RKO (cell line): ENCODE measurements around the gene MRPS18A.
A peak's percentile ranks its signal among the peaks of the same experiment; 100 is the strongest.

Source experiments
- DNase-seq: peaks from one replicate; pipeline ENCODE4 v3.0.0-alpha.2; 2016; ENCODE audit warnings: low spot score

The MRPS18A gene

GRCh38 chr6:43698584-43699349, 11.2 kb upstream of the MRPS18A start:
- peak; percentile 42 for DNase-seq

GRCh38 chr6:43697421-43697820, 9.8 kb upstream of the MRPS18A start:
- DNase-seq = no peak

- DNase-seq = no peak
Measured at GRCh38 chr6:43695967-43696291, 8.3 kb upstream of the MRPS18A start.

GRCh38 chr6:43695215-43695966, 7.8 kb upstream of the MRPS18A start:
- no peak for DNase-seq

- no peak for DNase-seq
Measured at GRCh38 chr6:43689421-43689820, 1.8 kb upstream of the MRPS18A start.

GRCh38 chr6:43687079-43687436, 533 bp downstream of the MRPS18A start:
- no peak for DNase-seq

- DNase-seq = no peak
Measured at GRCh38 chr6:43683708-43684455, 3.7 kb downstream of the MRPS18A start.

GRCh38 chr6:43682724-43683429, 4.7 kb downstream of the MRPS18A start:
- DNase-seq = no peak

- no peak for DNase-seq
Measured at GRCh38 chr6:43681303-43681702, 6.3 kb downstream of the MRPS18A start.

GRCh38 chr6:43680308-43681200, 7.0 kb downstream of the MRPS18A start:
- no peak for DNase-seq

GRCh38 chr6:43679057-43679456, 8.5 kb downstream of the MRPS18A start:
- DNase-seq = no peak

- no peak for DNase-seq
Measured at GRCh38 chr6:43678341-43678740, 9.2 kb downstream of the MRPS18A start.

- no peak for DNase-seq
Measured at GRCh38 chr6:43677759-43678158, 9.8 kb downstream of the MRPS18A start.

- no peak for DNase-seq
Measured at GRCh38 chr6:43676962-43677606, 10.5 kb downstream of the MRPS18A start.

GRCh38 chr6:43674921-43675320, 12.7 kb downstream of the MRPS18A start:
- DNase-seq = no peak

GRCh38 chr6:43674291-43674690, 13.3 kb downstream of the MRPS18A start:
- no peak for DNase-seq

GRCh38 chr6:43673444-43674084, 14.0 kb downstream of the MRPS18A start:
- DNase-seq = no peak

- no peak for DNase-seq
Measured at GRCh38 chr6:43671801-43672690, 15.5 kb downstream of the MRPS18A start.
